Erythroblast (primary cell): ENCODE measurements around the gene CYP27C1.

Experiments
- GATA1 ChIP-seq: IDR thresholded peaks from 2 replicates; pipeline ENCODE4 v1.6.1; 2011; ENCODE audit warnings: low read depth, mild to moderate bottlenecking, control low read depth, low read length, moderate library complexity
- POLR2A ChIP-seq: IDR thresholded peaks from 2 replicates; pipeline ENCODE4 v1.6.1; 2011; ENCODE audit warnings: mild to moderate bottlenecking, low read length

- TF ChIP-seq POLR2A = no peak
- no peak for TF ChIP-seq GATA1
Measured at GRCh38 chr2:127145280-127145895, 74.7 kb downstream of the CYP27C1 start.
